SH-SY5Y (cell line): ENCODE results near the gene MTCL1.

Experiments used
- GATA2 ChIP-seq: IDR thresholded peaks from 2 replicates; pipeline ENCODE4 v1.6.1; 2011; ENCODE audit warnings: mild to moderate bottlenecking, low read depth, low read length
- GATA3 ChIP-seq: IDR thresholded peaks from 2 replicates; pipeline ENCODE4 v1.6.1; 2011; ENCODE audit warnings: low read depth, mild to moderate bottlenecking, low read length, moderate library complexity

DNA sequence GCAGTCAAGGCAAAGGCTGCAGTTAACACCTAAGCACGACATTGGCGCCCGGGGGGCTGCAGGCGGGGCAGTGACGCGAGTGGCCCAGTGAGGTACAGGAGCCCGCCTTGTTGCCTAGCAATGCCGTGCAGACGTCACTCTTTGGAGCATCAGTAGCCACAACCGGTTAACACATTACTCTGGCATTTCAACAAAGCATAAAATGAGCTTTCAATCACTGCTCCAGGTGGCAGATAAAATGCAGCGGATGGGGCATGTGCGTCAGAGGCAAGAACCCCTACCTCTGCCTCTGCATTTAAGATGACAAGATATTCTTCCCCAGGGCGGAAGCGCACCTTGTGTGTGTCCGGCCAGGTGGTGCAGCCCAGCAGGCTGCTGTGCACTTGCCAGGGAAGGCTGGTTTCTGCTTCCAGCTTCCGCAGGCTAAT is 139.4 kb downstream of the MTCL1 start:
- TF ChIP-seq GATA2 (no peak), GATA3 (no peak)
